AG10803 (cell line): ENCODE results near the gene SPRED2.

Source experiments
- DNase-seq: peaks from one replicate; pipeline ENCODE4 v3.0.0; 2010; ENCODE audit warnings: low read depth
- H3K4me3 ChIP-seq: 2 replicates; pipeline ENCODE4 v1.5.1; 2011; ENCODE audit warnings: mild to moderate bottlenecking, low read length, control low read depth
- TF ChIP-seq, protein P1 (sequence below): conservative IDR thresholded peaks from 2 replicates; pipeline ENCODE4 v1.5.1; 2011; ENCODE audit warnings: mild to moderate bottlenecking, low read length, control low read depth, inconsistent platforms

The SPRED2 gene

DNA sequence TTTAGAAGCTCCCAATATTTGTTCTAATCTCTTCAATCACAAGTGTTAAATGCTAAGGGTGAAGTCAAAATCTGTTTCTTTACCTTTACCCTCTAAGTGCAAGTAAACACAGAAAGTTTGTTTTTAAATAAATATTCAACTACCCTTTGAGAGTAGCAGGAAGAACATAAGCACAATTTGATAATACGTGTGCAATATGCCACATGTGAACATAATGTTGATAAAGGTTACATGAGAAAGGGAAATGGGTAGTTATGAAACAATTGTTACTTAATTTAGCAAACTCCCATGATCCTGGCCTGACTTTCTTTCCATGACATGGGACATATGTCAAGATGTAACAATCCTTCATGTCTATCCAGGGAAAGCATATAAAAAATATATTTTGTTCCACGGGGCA is 7.1 kb downstream of the SPRED2 start:
- TF ChIP-seq, protein P1, sequence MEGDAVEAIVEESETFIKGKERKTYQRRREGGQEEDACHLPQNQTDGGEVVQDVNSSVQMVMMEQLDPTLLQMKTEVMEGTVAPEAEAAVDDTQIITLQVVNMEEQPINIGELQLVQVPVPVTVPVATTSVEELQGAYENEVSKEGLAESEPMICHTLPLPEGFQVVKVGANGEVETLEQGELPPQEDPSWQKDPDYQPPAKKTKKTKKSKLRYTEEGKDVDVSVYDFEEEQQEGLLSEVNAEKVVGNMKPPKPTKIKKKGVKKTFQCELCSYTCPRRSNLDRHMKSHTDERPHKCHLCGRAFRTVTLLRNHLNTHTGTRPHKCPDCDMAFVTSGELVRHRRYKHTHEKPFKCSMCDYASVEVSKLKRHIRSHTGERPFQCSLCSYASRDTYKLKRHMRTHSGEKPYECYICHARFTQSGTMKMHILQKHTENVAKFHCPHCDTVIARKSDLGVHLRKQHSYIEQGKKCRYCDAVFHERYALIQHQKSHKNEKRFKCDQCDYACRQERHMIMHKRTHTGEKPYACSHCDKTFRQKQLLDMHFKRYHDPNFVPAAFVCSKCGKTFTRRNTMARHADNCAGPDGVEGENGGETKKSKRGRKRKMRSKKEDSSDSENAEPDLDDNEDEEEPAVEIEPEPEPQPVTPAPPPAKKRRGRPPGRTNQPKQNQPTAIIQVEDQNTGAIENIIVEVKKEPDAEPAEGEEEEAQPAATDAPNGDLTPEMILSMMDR = no peak
- no peak overlapping the region for H3K4me3 ChIP-seq
- no peak for DNase-seq

DNA sequence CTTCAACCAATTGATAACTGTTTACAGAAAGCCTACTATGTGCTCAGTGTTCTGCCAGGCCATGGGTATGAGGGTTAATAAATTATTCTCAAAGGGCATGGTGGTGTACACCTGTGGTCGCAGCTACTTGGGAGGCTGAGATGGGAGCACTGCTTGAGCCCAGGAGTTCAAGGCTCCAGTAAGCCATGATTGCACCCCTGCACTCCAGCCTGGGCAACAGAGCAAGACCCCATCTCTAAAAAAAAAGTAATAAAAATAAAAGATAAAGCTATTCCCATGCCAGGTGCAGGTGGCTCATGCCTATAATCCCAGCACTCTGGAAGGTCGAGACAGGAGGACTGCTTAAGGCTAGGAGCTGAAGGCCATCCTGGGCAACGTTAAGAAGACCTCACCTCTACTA is 8.0 kb downstream of the SPRED2 start:
- TF ChIP-seq, protein P1 = no peak
- no peak for DNase-seq
- no peak overlapping the region for H3K4me3 ChIP-seq

DNA sequence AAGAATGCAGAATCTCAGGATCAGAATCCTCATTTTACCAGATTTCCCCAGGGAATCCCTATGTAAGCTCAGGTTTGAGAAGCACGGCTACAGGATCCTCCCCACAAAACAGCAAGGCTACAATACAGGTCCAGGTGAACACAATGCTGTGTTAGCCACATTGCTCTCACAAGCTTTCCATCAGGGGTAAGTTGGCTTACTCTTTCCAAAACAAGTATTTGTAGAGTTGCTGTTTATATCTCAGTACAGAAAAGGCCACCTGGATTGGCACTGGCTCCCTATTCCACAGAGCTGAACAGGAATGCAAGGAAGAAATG is 11.0 kb downstream of the SPRED2 start:
- no peak overlapping the region for H3K4me3 ChIP-seq
- DNase-seq = no peak
- TF ChIP-seq, protein P1 = no peak

DNA sequence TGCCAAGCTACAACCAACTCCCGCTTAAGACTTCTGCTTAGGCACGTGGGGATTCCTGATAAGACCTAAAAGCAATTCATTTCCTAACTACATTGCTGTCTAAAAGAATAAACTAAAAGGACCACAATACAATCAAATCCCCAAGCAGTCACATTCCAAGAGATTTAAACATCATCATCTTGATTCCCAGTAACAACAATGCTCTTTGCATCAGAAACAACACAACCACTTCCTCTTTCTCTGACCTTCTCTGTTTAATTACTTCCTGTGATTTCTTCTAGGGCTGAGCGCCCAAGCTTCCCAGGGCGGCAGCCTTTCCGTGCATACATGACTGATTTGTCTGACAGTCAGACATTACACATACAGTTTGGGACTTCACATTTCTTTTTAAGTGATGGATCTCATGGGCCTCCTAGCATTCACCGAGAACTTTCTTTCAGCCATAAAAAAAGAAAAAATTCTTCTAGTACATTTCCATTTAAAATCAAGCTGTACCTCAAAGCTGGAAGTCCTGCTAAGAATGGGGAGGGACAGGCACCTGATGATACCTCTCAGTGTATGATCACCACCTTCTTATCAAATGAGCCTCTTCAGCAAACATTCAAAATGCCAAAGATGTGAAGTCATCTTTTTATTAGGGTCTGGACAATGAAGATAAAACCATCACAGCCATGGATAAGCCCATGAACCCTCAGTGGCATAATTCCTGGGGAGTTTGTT is 11.5 kb downstream of the SPRED2 start:
- H3K4me3 ChIP-seq = no peak overlapping the region
- peak; percentile 58 for DNase-seq
- TF ChIP-seq, protein P1 = no peak

DNA sequence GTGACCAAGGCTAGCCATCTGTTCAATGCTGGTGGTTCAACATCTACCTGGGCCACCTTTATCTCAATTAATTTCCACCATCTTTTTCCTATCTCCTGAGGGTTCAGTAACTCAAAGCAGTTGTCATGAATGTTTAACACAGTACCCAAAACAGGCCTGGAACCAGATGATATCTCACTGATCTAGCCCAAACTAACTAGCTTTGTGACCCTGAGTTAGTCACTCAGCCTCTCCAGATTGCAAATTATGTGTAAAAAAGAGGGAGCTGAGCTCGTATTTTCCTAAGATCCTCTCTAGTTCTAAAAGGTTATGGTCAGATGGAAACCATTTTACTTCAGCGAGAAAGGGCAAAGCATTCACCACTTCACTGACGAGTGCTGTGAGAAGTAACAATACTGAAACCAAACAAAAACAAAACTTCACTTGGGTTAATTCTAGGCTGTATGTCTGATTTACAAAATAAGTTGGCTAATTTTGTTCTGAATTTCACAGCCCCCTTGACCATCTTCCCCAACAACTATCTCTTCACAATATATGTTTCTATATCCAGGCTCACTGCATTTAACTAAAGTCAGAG is 14.8 kb downstream of the SPRED2 start:
- H3K4me3 ChIP-seq = no peak overlapping the region
- no peak for DNase-seq
- TF ChIP-seq, protein P1 = no peak

DNA sequence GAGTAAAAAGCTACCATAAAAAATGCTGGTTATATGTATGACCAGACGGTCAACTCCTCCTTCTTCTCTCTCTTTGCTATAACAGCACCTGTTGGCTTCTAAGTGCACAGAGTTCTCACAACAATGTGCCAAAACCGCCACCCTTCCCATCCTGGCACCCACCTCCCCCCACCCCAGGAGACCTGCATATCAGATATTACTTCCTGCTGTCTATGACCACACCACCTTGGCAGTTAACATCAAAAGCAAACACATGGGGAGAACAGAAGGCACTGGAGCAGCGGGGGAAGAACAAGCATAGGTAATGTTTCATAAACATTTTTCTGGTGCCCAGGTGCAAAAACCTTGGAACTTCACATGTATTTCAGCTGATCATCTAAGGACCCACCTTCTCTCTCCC is 15.5 kb downstream of the SPRED2 start:
- TF ChIP-seq, protein P1 = no peak
- no peak for DNase-seq
- H3K4me3 ChIP-seq = no peak overlapping the region

DNA sequence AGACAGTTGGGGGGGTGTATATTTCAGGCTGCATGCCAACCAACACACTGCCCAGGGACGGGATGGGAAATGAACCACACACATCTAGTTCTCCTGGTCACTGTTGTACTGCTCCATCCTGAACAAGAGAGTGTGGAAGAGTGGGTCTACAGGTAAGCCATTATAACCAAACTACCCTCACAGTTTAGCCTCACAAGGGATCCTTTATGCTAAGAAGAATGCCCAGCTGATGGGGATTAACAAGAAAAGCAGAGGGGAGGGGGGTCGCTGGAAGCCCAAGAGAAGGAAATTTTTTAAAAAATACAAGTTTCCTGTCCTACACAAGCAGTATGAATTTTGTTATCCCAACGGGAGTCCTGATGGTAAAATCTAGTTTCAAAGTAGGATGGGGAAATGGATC is 16.1 kb downstream of the SPRED2 start:
- no peak for DNase-seq
- TF ChIP-seq, protein P1 = no peak
- H3K4me3 ChIP-seq = no peak overlapping the region
